HG03571 (cell line): ENCODE measurements around the gene COQ9.
"Not testable (repeated sequence)": the region's sequence is repeated elsewhere in the genome, so short reads cannot be mapped to it uniquely, and the experiment has no call there.

Experiments
- ATAC-seq: cut with Tn5 transposase; IDR thresholded peaks from one replicate; pipeline ENCODE4 v1.9.1; 2021; ENCODE audit not compliant: unreplicated experiment

Gene COQ9

GRCh38 chr16:57426356-57426755 lies 20.9 kb upstream of the COQ9 start:
- ATAC-seq: no peak

GRCh38 chr16:57427307-57427706 lies 20.0 kb upstream of the COQ9 start:
- no peak for ATAC-seq

GRCh38 chr16:57427824-57428223 lies 19.5 kb upstream of the COQ9 start:
- ATAC-seq: no peak

- ATAC-seq: no peak
Observed at GRCh38 chr16:57430955-57431354, 16.3 kb upstream of the COQ9 start.

GRCh38 chr16:57432505-57432904 lies 14.8 kb upstream of the COQ9 start:
- no peak for ATAC-seq

- no peak for ATAC-seq
Observed at GRCh38 chr16:57432989-57433388, 14.3 kb upstream of the COQ9 start.

- ATAC-seq: no peak
Observed at GRCh38 chr16:57434003-57434402, 13.3 kb upstream of the COQ9 start.

GRCh38 chr16:57435838-57436237 lies 11.4 kb upstream of the COQ9 start:
- no peak for ATAC-seq

- not testable (repeated sequence) for ATAC-seq
Observed at GRCh38 chr16:57439947-57440346, 7.3 kb upstream of the COQ9 start.

- not testable (repeated sequence) for ATAC-seq
Observed at GRCh38 chr16:57440551-57440950, 6.7 kb upstream of the COQ9 start.

GRCh38 chr16:57444711-57445110 lies 2.6 kb upstream of the COQ9 start:
- no peak for ATAC-seq

- no peak for ATAC-seq
Observed at GRCh38 chr16:57445510-57445909, 1.8 kb upstream of the COQ9 start.

- ATAC-seq: peak; percentile 30
Observed at GRCh38 chr16:57446531-57447185, 621 bp upstream of the COQ9 start.

GRCh38 chr16:57452021-57452420 lies 4.7 kb downstream of the COQ9 start:
- ATAC-seq: no peak

GRCh38 chr16:57462209-57462977 lies 15.1 kb downstream of the COQ9 start, which contains the start of gene POLR2C:
TSS of gene POLR2C (plus strand) at chr16:57462679. CDS start at chr16:57462725, 46 bp downstream.
- peak; percentile 89 for ATAC-seq

- no peak for ATAC-seq
Observed at GRCh38 chr16:57462978-57463362, 15.7 kb downstream of the COQ9 start.

GRCh38 chr16:57464523-57464922 lies 17.2 kb downstream of the COQ9 start:
- no peak for ATAC-seq

- ATAC-seq: no peak
Observed at GRCh38 chr16:57468346-57468745, 21.1 kb downstream of the COQ9 start.

- ATAC-seq: no peak
Observed at GRCh38 chr16:57469046-57469445, 21.8 kb downstream of the COQ9 start.

- ATAC-seq: no peak
Observed at GRCh38 chr16:57469917-57470470, 22.7 kb downstream of the COQ9 start.

GRCh38 chr16:57470711-57471110 lies 23.4 kb downstream of the COQ9 start:
- no peak for ATAC-seq

- ATAC-seq: no peak
Observed at GRCh38 chr16:57471209-57471608, 23.9 kb downstream of the COQ9 start.
